Keratinocyte (primary cell): ENCODE results near the gene TUBB. TPM values are rescaled to one million over a fixed set of nuclear protein-coding genes. Genes with fewer than 3 reads are reported as not detected.

Experiments
- DNase-seq: peaks from one replicate; pipeline ENCODE4 v3.0.0-alpha.2; 2011; ENCODE audit warnings: low read depth, missing footprints, low spot score
- FAIRE-seq: peaks from 2 replicates; lab custom pipeline; 2011; peaks lifted over from hg19 to GRCh38; lab: Jason Lieb, UNC
- H2AFZ ChIP-seq: 2 replicates; pipeline ENCODE4 v1.6.0; 2012; ENCODE audit warnings: low read length, control low read depth, inconsistent platforms; ENCODE audit not compliant: control insufficient read depth
- H3K27ac ChIP-seq: 2 replicates; pipeline ENCODE4 v1.5.1; 2011; ENCODE audit warnings: low read length; ENCODE audit not compliant: control insufficient read depth, insufficient read depth
- H3K27me3 ChIP-seq: 3 replicates; pipeline ENCODE4 v1.6.0; 2011; ENCODE audit warnings: low read length; ENCODE audit not compliant: control insufficient read depth, insufficient read depth; ENCODE audit errors: extremely low read depth
- H3K36me3 ChIP-seq, 2 experiments: 2 replicates in 1 of 2; 3 replicates in 1 of 2; pipeline ENCODE4 v1.5.1; 2011; ENCODE audit warnings: low read length in 2 of 2, mild to moderate bottlenecking in 1 of 2; ENCODE audit not compliant: control insufficient read depth in 2 of 2, insufficient read depth in 2 of 2; ENCODE audit errors: extremely low read depth in 1 of 2
- H3K4me1 ChIP-seq: 3 replicates; pipeline ENCODE4 v1.5.1; 2011; ENCODE audit warnings: low read length; ENCODE audit not compliant: control insufficient read depth, insufficient read depth; ENCODE audit errors: extremely low read depth
- H3K4me2 ChIP-seq: 3 replicates; pipeline ENCODE4 v1.6.0; 2011; ENCODE audit warnings: low read depth, low read length; ENCODE audit not compliant: control insufficient read depth, insufficient read depth; ENCODE audit errors: extremely low read depth
- H3K4me3 ChIP-seq, 3 experiments: fragments of 200-600 bp in 1 of 3; sonication (generic) in 1 of 3; 2 replicates in 2 of 3; 3 replicates in 1 of 3; pipeline ENCODE4 v1.5.1; 2011 to 2016; ENCODE audit warnings: low read length in 3 of 3, mild to moderate bottlenecking in 3 of 3, control low read depth in 2 of 3, inconsistent platforms in 1 of 3, low read depth in 1 of 3, mixed read lengths in 1 of 3, mixed run types in 1 of 3, moderate library complexity in 1 of 3; ENCODE audit not compliant: control insufficient read depth in 2 of 3, insufficient read depth in 2 of 3; ENCODE audit errors: extremely low read depth in 1 of 3
- H3K79me2 ChIP-seq: 2 replicates; pipeline ENCODE4 v1.6.0; 2012; ENCODE audit warnings: low read length; ENCODE audit not compliant: control insufficient read depth, insufficient read depth
- H3K9ac ChIP-seq: 3 replicates; pipeline ENCODE4 v1.6.0; 2011; ENCODE audit warnings: low read length; ENCODE audit not compliant: control insufficient read depth, insufficient read depth; ENCODE audit errors: extremely low read depth
- H3K9me1 ChIP-seq: 3 replicates; pipeline ENCODE4 v1.6.0; 2011; ENCODE audit warnings: low read length; ENCODE audit not compliant: control insufficient read depth, insufficient read depth; ENCODE audit errors: extremely low read depth
- H3K9me3 ChIP-seq: 2 replicates; pipeline ENCODE4 v1.5.1; 2012; ENCODE audit warnings: low read depth, low read length; ENCODE audit not compliant: control insufficient read depth
- H4K20me1 ChIP-seq: 3 replicates; pipeline ENCODE4 v1.6.0; 2011; ENCODE audit warnings: low read length; ENCODE audit not compliant: control insufficient read depth, insufficient read depth; ENCODE audit errors: extremely low read depth
- CTCF ChIP-seq, 3 experiments: IDR thresholded peaks in 1 of 3; conservative IDR thresholded peaks in 1 of 3; optimal IDR thresholded peaks in 1 of 3; 2 replicates in 2 of 3; 3 replicates in 1 of 3; pipeline versions ENCODE3 to v1.5.1; 2011; ENCODE audit warnings: low read length in 3 of 3, mild to moderate bottlenecking in 3 of 3, moderate library complexity in 2 of 3, control low read depth in 1 of 3, inconsistent platforms in 1 of 3; ENCODE audit not compliant: insufficient read depth in 2 of 3; ENCODE audit errors: extremely low read depth in 1 of 3
- EZH2 ChIP-seq: IDR thresholded peaks from one replicate; pipeline ENCODE4 v1.6.1; 2012; ENCODE audit warnings: inconsistent platforms, mild to moderate bottlenecking, low read length, moderate library complexity
- dilution Hi-C: fragments of 300-500 bp; cut with MboI; formaldehyde crosslinking; loops from one replicate; pipeline ENCODE4 v1.7.0; 2020; ENCODE audit warnings: low sequenced_read_pairs; ENCODE audit not compliant: extremely low pct_ligation_motif_present
- polyA plus RNA-seq, 5 experiments: library from polyadenylated mRNA; depleted of rRNA in 3 of 5; stranded (reverse) in 3 of 5; stranded (forward) in 1 of 5; unstranded in 1 of 5; fragments of >200 nt; gene quantifications; 1 replicate in 1 of 5; 2 replicates in 3 of 5; 3 replicates in 1 of 5; pipeline versions ENCODE4 v1.2.1 to v1.2.3, GENCODE V29; 2011 to 2012; ENCODE audit warnings: missing spikeins in 2 of 5, low read depth in 1 of 5, low replicate concordance in 1 of 5

Gene TUBB
- polyA plus RNA-seq, 1 donor (not counting 4 experiments of a cell fraction or from before 2014, with no cell fraction given) = 1,159 TPM

- no peaks in the 10 kb centered on the region for H3K9me1 ChIP-seq
- no peak overlapping the region for H2AFZ ChIP-seq
- H3K27ac ChIP-seq = peak overlapping the region; percentile 95
- H3K9me3 ChIP-seq = no peaks in the 10 kb centered on the region
- dilution Hi-C loops = no loop called here
- FAIRE-seq (no peak), DNase-seq (no peak)
- no peaks in the 10 kb centered on the region for H3K79me2 ChIP-seq
- peak overlapping the region; percentile 79 for H3K9ac ChIP-seq
- peaks cover 40% of the 10 kb centered on the region for H3K4me1 ChIP-seq
- TF ChIP-seq CTCF (optimal IDR thresholded peaks at IDR 0.05 in 1 of 3, IDR thresholded peaks at IDR 0.05 in 1 of 3, conservative IDR thresholded peaks at IDR 0.05 in 1 of 3; ENCODE audit: extremely low read depth in 1 of 3, insufficient read depth in 2 of 3, low read length in 3 of 3) = no peak
- TF ChIP-seq EZH2 = no peak
- H3K27me3 ChIP-seq = no peaks in the 10 kb centered on the region
- no peaks in the 10 kb centered on the region for H4K20me1 ChIP-seq
- H3K36me3 ChIP-seq = no peaks in the 10 kb centered on the region
- H3K4me3 ChIP-seq = no peak overlapping the region
- peak overlapping the region; percentile 73 for H3K4me2 ChIP-seq
These were observed 48.5 kb downstream of the TUBB start for GRCh38 chr6:30768634-30769087.

- Histone ChIP-seq H2AFZ (no peak overlapping the region), H3K9me3 (no peaks in the 10 kb centered on the region), H3K27me3 (no peaks in the 10 kb centered on the region), H3K4me1 (peaks cover 34% of the 10 kb centered on the region), H3K27ac (peak overlapping the region; percentile 95), H3K9ac (peak overlapping the region; percentile 79), H3K4me3 (peak overlapping the region; percentile 19 to 47 (median 27)), H3K79me2 (no peaks in the 10 kb centered on the region), H3K36me3 (no peaks in the 10 kb centered on the region), H3K9me1 (no peaks in the 10 kb centered on the region), H4K20me1 (no peaks in the 10 kb centered on the region), H3K4me2 (peak overlapping the region; percentile 73)
- TF ChIP-seq CTCF (optimal IDR thresholded peaks at IDR 0.05 in 1 of 3, IDR thresholded peaks at IDR 0.05 in 1 of 3, conservative IDR thresholded peaks at IDR 0.05 in 1 of 3; ENCODE audit: extremely low read depth in 1 of 3, insufficient read depth in 2 of 3, low read length in 3 of 3) = no peak
- TF ChIP-seq EZH2 = no peak
- peak; percentile 58 for FAIRE-seq
- dilution Hi-C loops = no loop called here
- peak; percentile 95 for DNase-seq
These were observed 49.1 kb downstream of the TUBB start for GRCh38 chr6:30769088-30769852.
